Natural killer cell (primary cell): ENCODE results near the gene DAO. TPM values are rescaled to one million over a fixed set of nuclear protein-coding genes. Genes with fewer than 3 reads are reported as not detected.

Experiments
- ATAC-seq, 3 donors: fragments of 150-1000 bp in 2 of 3; fragments of 200-7000 bp in 1 of 3; cut with Tn5 transposase; 1 replicate in 1 of 3; 2 replicates in 2 of 3; pipeline ENCODE4 v1.10.0; 2021; ENCODE audit warnings: mild to moderate bottlenecking in 2 of 3, moderate library complexity in 2 of 3
- DNase-seq, 2 donors: peaks; one replicate each; pipeline versions ENCODE4 v3.0.0 to v3.0.0-alpha.2; 2013 to 2021; ENCODE audit warnings: mixed read lengths in 1 of 2
- H3K27ac ChIP-seq: one replicate; pipeline ENCODE4 v1.5.1; 2013; ENCODE audit warnings: mild to moderate bottlenecking, low read length
- H3K27me3 ChIP-seq: one replicate; pipeline ENCODE4 v1.6.1; 2013; ENCODE audit warnings: low read length; ENCODE audit not compliant: control insufficient read depth, insufficient read depth
- H3K36me3 ChIP-seq: one replicate; pipeline ENCODE4 v1.6.1; 2013; ENCODE audit warnings: low read length; ENCODE audit not compliant: control insufficient read depth, insufficient read depth
- H3K4me1 ChIP-seq: one replicate; pipeline ENCODE4 v1.6.1; 2013; ENCODE audit warnings: low read length; ENCODE audit not compliant: control insufficient read depth, insufficient read depth
- H3K4me3 ChIP-seq: one replicate; pipeline ENCODE4 v1.5.1; 2013; ENCODE audit warnings: low read length
- H3K9me3 ChIP-seq: one replicate; pipeline ENCODE4 v1.6.1; 2013; ENCODE audit warnings: low read length; ENCODE audit not compliant: control insufficient read depth, insufficient read depth
- H3K27ac Mint-ChIP-seq, 2 donors: one replicate each; pipeline ENCODE4 v1.8.0; 2022; ENCODE audit warnings: mild to moderate bottlenecking in 2 of 2, mixed read lengths in 2 of 2, moderate library complexity in 1 of 2
- H3K27me3 Mint-ChIP-seq, 2 donors: one replicate each; pipeline ENCODE4 v1.8.0; 2022; ENCODE audit warnings: low read depth in 2 of 2, mixed read lengths in 2 of 2
- H3K36me3 Mint-ChIP-seq: one replicate; pipeline ENCODE4 v1.8.0; 2022; ENCODE audit warnings: mixed read lengths
- H3K4me1 Mint-ChIP-seq, 2 donors: one replicate each; pipeline ENCODE4 v1.8.0; 2022; ENCODE audit warnings: mixed read lengths in 2 of 2
- H3K4me3 Mint-ChIP-seq: one replicate; pipeline ENCODE4 v1.8.0; 2022; ENCODE audit warnings: mild to moderate bottlenecking, moderate library complexity, mixed read lengths
- H3K9me3 Mint-ChIP-seq, 2 donors: one replicate each; pipeline ENCODE4 v1.8.0; 2022; ENCODE audit warnings: mixed read lengths in 2 of 2
- CTCF ChIP-seq: fragments of 200-600 bp; IDR thresholded peaks from one replicate; pipeline ENCODE4 v1.8.0; 2022; ENCODE audit warnings: antibody characterized with exemption
- WGBS: methylation state at CpG from one replicate; pipeline ENCODE4 v1.1.7; 2013; ENCODE audit warnings: missing lambda C conversion rate; ENCODE audit not compliant: insufficient coverage; 5-methylcytosine and 5-hydroxymethylcytosine counted together
- intact Hi-C: fragments of 100-400 bp; cut with micrococcal nuclease; formaldehyde crosslinking; loops from one replicate; pipeline ENCODE4 v1.14.2; 2022
- total RNA-seq, 4 donors: library from RNA; stranded (reverse); fragments of 120-200 nt in 1 of 4; gene quantifications; one replicate each; pipeline versions ENCODE4 v1.2.3 to v1.2.4, GENCODE V29; 2013 to 2022

DAO gene
- total RNA-seq, 3 donors from 2014 or later (not counting 1 experiment from before 2014, with no cell fraction given) = not detected

GRCh38 chr12:108888031-108888430, 8.1 kb downstream of the DAO start:
- Histone ChIP-seq H3K27ac (no peak overlapping the region), H3K4me3 (no peak overlapping the region), H3K9me3 (no peaks in the 10 kb centered on the region), H3K36me3 (no peaks in the 10 kb centered on the region), H3K27me3 (no peaks in the 10 kb centered on the region), H3K4me1 (peaks cover 8% of the 10 kb centered on the region)
- intact Hi-C loops = no loop called here
- Mint-ChIP-seq H3K36me3 (no peaks in the 10 kb centered on the region), H3K27me3 (no peaks in the 10 kb centered on the region), H3K4me1 (no peaks in the 10 kb centered on the region), H3K4me3 (no peak overlapping the region), H3K27ac (no peak overlapping the region), H3K9me3 (peaks cover 0 to 2% of the 10 kb centered on the region in 2 donors)
- ATAC-seq (no peak), DNase-seq (no peak)
- 65% methylated on average over 6 of the region's 6 CpGs for WGBS
- no peak for TF ChIP-seq CTCF

DNA sequence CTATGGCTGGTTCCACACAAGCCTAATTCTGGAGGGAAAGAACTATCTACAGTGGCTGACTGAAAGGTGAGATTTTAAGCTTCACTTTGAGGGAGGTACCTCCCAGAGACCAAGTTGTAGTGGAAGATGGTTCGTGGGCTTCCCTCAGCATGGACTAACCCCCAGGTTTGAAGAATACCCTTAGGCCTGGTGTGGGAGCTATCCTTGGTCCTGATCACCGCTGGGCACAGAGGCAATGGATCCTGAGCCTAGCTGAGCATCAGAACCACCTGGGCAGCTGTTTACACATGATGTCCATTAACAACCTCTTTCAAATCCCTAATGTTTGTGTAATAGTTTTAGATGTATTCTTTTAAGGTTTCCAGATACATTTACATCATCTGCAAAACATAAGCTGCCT, 10.3 kb downstream of the DAO start:
- DNase-seq (peak in 1 of 2 donors; percentile 14), ATAC-seq (no peak)
- H3K4me1 ChIP-seq = no peaks in the 10 kb centered on the region
- no peak for TF ChIP-seq CTCF
- no peak overlapping the region for H3K4me3 Mint-ChIP-seq
- H3K27me3 ChIP-seq = no peaks in the 10 kb centered on the region
- H3K9me3 Mint-ChIP-seq = peaks cover 0 to 2% of the 10 kb centered on the region in 2 donors
- intact Hi-C loops = no loop called here
- no peaks in the 10 kb centered on the region for H3K36me3 ChIP-seq
- H3K4me3 ChIP-seq = no peak overlapping the region
- no peaks in the 10 kb centered on the region for H3K9me3 ChIP-seq
- peaks cover 0 to 1% of the 10 kb centered on the region in 2 donors for H3K27me3 Mint-ChIP-seq
- no peaks in the 10 kb centered on the region for H3K4me1 Mint-ChIP-seq
- H3K27ac ChIP-seq = no peak overlapping the region
- no peaks in the 10 kb centered on the region for H3K36me3 Mint-ChIP-seq
- H3K27ac Mint-ChIP-seq = no peak overlapping the region
- WGBS = 76% methylated on average over 2 of the region's 2 CpGs

DNA sequence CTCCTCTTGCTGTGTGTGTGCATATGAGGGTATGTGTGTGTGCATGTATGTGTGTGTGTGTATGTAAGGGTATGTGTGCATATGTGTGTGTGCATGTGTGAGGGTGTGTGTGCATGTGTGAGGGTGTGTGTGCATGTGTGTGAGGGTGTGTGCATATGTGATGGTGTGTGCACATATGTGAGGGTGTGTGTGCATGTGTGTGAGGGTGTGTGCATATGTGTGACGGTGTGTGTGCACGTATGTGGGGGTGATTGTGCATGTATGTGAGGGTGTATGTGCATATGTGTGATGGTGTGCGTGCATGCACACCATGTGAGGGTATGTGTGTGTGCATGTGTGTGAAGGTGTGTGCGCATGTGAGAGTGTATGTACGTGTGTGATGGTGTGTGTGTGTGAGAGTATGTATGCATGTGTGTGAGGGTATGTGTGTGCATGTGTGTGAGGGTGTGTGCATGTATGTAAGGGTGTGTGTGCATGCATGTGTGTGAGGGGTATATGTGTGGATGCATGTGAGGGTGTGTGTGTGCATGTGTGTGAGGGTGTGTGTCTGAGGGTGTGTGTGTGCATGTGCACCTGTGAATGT, 15.4 kb downstream of the DAO start:
- Mint-ChIP-seq H3K9me3 (peaks cover 0 to 2% of the 10 kb centered on the region in 2 donors), H3K4me1 (no peaks in the 10 kb centered on the region), H3K36me3 (no peaks in the 10 kb centered on the region), H3K27me3 (peaks cover 0 to 6% of the 10 kb centered on the region in 2 donors), H3K4me3 (no peak overlapping the region), H3K27ac (no peak overlapping the region)
- no peaks in the 10 kb centered on the region for H3K4me1 ChIP-seq
- ATAC-seq (peak in 1 of 3 donors; percentile 51), DNase-seq (no peak)
- no peaks in the 10 kb centered on the region for H3K9me3 ChIP-seq
- no peak overlapping the region for H3K27ac ChIP-seq
- 83% methylated on average over 5 of the region's 5 CpGs for WGBS
- intact Hi-C loops = no loop called here
- no peak for TF ChIP-seq CTCF
- no peak overlapping the region for H3K4me3 ChIP-seq
- H3K27me3 ChIP-seq = no peaks in the 10 kb centered on the region
- no peaks in the 10 kb centered on the region for H3K36me3 ChIP-seq

- Mint-ChIP-seq H3K4me3 (no peak overlapping the region), H3K27ac (no peak overlapping the region), H3K36me3 (no peaks in the 10 kb centered on the region), H3K27me3 (peaks cover 0 to 6% of the 10 kb centered on the region in 2 donors), H3K9me3 (no peaks in the 10 kb centered on the region), H3K4me1 (no peaks in the 10 kb centered on the region)
- H3K9me3 ChIP-seq = no peaks in the 10 kb centered on the region
- intact Hi-C loops = no loop called here
- TF ChIP-seq CTCF = no peak
- ATAC-seq (no peak), DNase-seq (no peak)
- no peaks in the 10 kb centered on the region for H3K36me3 ChIP-seq
- no peaks in the 10 kb centered on the region for H3K27me3 ChIP-seq
- WGBS = 17% methylated on average over 8 of the region's 8 CpGs
- no peak overlapping the region for H3K4me3 ChIP-seq
- no peaks in the 10 kb centered on the region for H3K4me1 ChIP-seq
- H3K27ac ChIP-seq = no peak overlapping the region
These were observed 16.4 kb downstream of the DAO start for GRCh38 chr12:108896336-108896735.
